ENCODE measurements around the gene GDF10.

The GDF10 gene

GRCh38 chr10:47299611-47300428 lies at the start of gene GDF10:
Gene GDF10 (plus strand): TSS chr10:47300197. CDS start chr10:47300652, 455 bp downstream.
- DNase-seq: no peak

DNA sequence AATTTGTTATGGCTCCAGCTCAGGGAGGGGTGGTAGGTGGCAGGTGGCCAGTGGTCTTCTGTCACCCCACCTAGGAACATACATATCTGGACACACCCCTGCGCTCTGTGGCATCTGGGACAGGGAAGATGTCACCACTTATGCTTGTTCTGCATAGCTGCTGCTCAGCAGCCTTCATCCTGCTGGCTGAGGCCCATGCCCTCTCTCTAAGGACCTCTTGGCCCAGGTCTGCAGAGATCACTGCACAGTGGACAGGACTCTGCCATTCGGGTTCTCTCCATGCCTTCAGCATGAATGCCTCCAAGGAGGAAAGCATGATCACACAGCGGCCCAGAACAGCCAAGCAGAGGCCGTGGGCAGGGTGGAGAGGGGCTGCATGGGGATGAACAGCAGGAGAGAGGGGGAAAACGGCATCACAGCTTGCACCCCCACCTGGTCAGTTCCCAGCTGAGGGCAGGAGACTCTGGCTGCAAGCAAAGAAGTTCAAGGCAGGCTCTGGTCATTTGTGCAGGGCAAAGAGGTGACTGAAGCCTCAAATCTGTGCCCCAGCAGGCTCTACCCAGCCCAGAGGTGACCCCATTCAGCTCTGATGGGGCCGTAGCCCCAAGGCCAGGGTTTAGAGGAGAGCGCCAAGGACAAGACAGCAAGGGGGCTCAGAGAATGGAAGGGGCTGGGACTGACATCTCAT lies 47.8 kb upstream of the GDF10 start:
- DNase-seq: no peak

DNA sequence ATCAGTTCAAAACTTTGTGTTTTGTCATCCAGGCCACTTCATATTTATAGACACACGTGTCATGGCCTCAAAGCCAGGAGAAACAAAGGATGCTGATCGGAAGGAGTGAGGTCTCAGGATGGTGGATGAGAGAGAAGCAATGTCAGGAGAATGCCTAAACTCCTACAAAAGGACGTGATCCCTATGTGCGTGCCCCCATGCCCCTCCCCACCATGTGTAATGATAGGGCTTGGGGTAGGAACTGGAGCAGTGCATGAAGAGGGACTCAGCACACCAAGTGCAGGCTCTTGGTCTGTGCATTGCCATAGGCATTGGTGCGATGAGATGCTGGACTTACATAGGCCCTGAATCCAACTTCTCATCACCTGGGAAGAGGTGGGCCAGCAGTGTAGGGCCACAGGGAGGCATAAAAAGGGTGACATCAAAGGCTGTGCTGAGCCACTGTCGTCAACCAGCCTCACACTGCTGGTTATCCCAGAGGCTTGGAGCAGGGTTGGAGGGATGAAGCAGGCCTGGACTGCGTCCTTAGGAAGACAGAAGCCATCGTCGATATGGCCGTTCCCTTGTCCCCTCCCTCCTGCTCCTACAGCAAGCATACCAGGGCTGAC lies 46.9 kb upstream of the GDF10 start:
- no peak for DNase-seq

GRCh38 chr10:47253651-47254375 lies 46.2 kb upstream of the GDF10 start:
- no peak for DNase-seq

DNA sequence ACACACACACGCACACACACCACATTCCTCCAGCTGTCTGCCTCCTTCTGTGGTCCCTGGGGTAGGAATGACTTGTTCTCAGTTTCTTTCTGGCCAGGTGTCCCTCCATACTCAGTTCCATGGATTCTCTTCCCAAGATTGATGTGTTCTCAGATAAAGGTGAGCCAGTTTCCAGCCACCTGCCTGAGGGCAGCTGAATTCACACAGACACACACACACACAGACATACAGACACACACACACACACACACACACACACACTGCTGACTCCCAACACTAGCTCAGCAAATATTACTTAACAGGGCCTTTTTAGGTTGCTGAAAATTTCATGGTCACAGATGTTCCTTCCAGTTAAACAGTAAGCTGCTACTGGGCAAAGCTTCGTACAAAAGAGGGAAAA lies 45.4 kb upstream of the GDF10 start:
- no peak for DNase-seq

DNA sequence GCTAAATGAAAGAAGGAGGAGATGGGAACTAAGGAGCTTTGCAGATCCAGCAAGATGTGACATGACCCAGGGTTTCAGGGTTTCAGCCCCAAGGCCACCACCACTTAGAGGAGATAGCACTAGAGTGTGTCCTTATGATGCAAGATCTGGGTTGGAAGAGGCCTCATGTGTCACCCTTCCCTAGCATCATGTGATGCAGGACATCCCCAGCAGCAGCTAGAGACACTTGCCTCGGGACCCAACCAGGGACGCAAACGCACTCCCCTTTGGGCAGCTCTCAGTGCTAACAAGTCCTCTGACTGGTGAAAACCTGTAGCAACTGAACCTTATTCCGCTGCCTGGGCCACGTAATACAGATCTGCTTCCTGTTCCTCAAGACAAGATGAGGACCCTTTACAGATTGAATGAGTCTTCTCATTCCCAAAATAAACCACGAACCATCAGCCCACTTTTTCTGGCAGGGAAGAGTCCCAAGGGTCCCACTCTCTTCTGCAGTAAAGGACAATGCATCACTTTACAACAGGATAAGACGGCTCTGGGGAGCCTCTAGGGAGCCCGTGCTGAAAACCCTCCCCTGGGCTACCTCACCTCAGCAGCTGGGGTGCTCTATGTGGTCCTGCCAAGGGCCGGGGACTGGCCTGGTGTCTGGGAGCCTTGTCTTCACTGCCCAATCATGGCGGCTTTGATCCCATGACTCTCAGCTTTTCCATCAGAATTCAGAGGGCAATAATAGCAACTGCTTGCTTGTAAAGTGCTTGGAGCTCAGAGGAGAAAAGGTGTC lies 44.8 kb upstream of the GDF10 start:
- DNase-seq: no peak

- DNase-seq: no peak
These were observed 44.1 kb upstream of the GDF10 start for GRCh38 chr10:47255866-47256265.

- no peak for DNase-seq
These were observed 43.2 kb upstream of the GDF10 start for GRCh38 chr10:47256751-47257336.

DNA sequence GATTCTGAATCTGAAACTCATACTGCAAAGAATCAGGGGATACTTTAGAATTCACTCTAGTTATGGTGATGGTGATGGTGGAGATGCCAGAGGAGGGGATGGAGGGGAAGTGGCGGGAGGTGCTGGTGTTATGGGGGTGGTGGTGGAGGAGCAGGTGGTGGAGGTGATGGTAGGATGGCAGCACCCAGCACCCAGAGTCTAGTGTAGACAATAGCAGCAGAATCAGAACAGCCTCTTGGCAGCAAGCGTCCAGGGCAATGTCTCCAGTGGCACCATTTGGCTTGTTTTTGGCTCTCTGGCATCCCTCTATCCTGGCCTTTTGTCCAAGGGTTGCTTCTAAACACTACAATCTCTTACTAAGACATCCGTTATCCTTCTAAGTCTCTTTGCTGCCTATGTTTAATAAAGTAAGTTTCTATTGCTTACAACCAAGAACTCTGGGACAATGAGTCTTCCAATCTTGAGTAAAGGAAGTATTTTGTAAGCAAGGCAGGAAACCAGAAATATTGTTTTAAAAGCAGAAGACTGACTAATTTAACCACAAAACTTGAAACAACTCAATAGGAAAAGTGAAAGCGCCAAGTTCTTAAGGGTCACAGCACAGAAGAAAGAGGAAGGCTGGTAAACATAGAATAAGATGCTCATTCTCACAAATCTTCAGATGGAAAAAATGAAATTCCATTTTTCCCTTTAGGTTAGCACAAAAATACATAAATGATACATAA lies 42.4 kb upstream of the GDF10 start:
- DNase-seq: peak; percentile 57

- DNase-seq: no peak
These were observed 41.1 kb upstream of the GDF10 start for GRCh38 chr10:47258921-47259320.

- DNase-seq: no peak
These were observed 40.5 kb upstream of the GDF10 start for GRCh38 chr10:47259466-47259865.

- DNase-seq: peak; percentile 65
These were observed 39.4 kb upstream of the GDF10 start for GRCh38 chr10:47260505-47261111.

GRCh38 chr10:47261121-47261520 lies 38.9 kb upstream of the GDF10 start:
- DNase-seq: no peak

DNA sequence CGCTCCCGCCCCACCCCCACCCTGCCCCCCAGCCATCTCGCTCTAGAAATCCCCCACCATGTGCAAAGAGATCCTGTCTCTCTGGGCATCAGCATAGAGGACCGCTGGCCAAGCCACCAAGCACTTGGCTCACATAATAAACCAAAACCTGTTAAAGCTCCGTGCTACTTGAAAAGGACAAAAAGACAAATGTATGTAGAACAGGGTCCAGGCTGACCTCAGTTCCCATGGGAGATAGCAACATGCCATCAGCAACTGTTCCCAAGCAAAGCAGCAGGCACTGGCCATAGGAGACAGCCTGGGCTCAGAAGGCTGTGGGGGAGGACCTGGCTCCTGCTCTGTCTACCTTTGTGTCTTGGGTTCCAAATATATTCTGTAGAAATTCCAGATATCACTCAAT lies 38.4 kb upstream of the GDF10 start:
- DNase-seq: no peak

GRCh38 chr10:47262606-47263533 lies 37.1 kb upstream of the GDF10 start:
- DNase-seq: no peak

DNA sequence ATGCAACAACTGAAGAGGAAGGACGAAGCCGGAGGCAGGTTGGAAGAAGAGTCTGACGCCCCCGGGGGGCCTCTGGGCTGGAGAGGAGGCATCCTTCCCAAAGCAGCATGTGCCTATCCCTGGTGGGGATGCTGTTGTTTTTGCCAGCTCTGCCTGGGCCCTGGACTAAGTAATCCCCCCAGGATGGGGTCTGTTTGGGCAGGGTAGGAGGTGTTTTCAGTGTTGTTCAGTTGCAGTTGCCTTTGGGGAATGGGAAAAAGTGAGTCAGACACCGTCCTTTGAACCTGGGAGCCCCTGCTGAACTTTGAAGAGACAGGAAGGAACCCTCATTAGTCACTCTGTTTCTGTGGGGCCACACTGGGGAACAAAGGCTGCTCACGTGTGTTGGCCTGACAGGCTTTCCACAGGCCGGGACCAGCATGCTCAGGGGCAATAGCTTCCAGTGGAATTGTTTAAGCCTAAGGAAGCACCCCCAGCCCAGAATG lies 35.2 kb upstream of the GDF10 start:
- DNase-seq: no peak

GRCh38 chr10:47266602-47267001 lies 33.4 kb upstream of the GDF10 start:
- DNase-seq: no peak

DNA sequence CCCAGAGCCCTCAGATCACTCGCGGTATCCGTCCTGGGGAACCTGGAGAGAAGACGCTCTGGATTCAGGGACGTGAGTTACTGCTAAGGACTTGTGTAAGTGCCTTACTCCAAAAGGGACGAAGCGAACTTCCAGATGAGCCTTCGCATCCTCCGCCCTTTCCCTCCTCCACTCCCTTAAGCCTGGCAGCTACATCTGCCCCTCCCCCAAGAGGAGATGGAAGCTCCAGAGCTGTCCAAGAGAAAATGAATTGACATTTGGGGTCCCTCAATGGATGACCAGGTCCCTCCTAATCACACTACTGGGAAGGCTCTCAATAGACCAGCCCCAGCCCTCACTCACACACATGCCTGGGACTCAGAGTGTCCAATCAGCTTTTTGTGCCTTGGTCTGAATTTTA lies 31.3 kb upstream of the GDF10 start:
- DNase-seq: no peak

GRCh38 chr10:47269294-47269693 lies 30.7 kb upstream of the GDF10 start:
- DNase-seq: no peak

- no peak for DNase-seq
These were observed 23.9 kb upstream of the GDF10 start for GRCh38 chr10:47276071-47276470.
